ENCODE data around the gene MRPL48.
"Not testable (repeated sequence)": the region's sequence is repeated elsewhere in the genome, so short reads cannot be mapped to it uniquely, and the experiment has no call there.

MRPL48 gene

DNA sequence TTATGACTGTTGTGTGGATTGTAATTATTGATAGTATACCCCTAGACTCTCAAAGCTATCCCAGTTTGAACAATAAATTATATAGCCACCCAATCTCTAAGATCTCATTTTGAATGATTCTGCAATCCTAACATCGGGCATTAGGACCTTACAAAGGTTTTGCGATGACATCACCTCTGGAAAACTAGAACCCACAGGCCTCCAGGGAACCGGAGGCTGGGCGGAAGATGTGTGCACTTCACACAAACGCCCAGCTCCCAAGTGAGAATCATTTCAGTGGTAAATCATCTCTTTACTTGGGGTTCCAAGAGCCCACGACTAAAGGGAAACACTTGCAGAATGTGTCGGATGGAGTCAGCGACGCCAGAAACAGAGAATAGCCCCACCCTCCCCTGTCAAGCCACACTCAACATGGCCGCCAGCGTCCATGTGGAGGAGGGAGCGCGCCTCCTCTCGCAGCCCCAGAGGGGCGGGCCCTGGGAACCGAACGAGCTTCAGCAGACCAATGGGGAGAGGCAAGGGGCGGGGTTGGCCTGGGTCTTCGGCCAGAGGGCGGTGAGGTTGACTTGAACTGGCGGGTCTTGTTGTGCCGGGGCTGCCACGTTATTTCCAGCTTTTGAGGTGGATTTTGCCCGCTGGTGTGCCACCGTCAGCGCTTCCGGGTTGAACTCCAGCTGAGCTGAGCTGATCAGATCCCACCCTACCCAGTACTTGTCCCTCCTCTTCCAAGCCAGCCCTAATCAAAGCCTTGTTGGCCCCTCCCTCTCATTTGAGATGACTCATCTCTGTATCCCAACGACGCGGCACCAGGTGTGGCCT lies 8.4 kb upstream of the MRPL48 start:
- peak overlapping the region; percentile 71 for H3K4me3 ChIP-seq (ENCODE audit: low read depth, low read length)

GRCh38 chr11:73781303-73781702 lies 6.4 kb upstream of the MRPL48 start:
- H3K4me3 ChIP-seq (ENCODE audit: low read depth, low read length): no peak overlapping the region

DNA sequence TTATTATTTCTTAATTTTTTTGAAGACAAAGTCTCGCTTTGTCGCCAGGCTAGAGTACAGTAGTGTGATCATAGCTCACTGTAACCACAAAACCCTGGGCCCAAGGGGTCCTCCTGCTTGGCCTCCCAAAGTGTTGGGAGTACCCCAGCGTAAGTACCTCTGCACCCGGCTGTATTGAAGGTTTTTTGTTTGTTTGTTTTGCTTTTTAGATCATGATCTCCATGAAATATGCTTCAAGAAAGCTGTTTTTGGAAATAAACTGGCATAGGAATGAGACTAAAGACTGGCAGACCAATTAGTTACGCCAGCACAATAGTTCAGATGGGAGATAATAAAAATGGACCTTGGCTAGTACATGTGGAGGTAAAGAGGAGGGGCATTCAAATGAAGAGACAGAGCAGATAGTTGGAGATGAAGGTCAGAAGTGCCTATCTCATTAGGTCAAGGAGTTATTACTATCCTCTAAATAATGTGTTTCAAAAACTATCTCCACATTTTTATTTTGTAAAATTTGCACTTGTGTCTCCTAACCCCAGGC lies 4.1 kb upstream of the MRPL48 start:
- H3K4me3 ChIP-seq (ENCODE audit: low read depth, low read length): no peak overlapping the region

GRCh38 chr11:73784080-73784634 lies 3.5 kb upstream of the MRPL48 start:
- no peak overlapping the region for H3K4me3 ChIP-seq (ENCODE audit: low read depth, low read length)

GRCh38 chr11:73784734-73785133 lies 2.9 kb upstream of the MRPL48 start:
- H3K4me3 ChIP-seq (ENCODE audit: low read depth, low read length): no peak overlapping the region

- H3K4me3 ChIP-seq (ENCODE audit: low read depth, low read length): not testable (repeated sequence)
Observed at GRCh38 chr11:73785467-73785866, 2.2 kb upstream of the MRPL48 start.

- peak overlapping the region; percentile 91 for H3K4me3 ChIP-seq (ENCODE audit: low read depth, low read length)
Observed at GRCh38 chr11:73787051-73787642, 527 bp upstream of the MRPL48 start.

GRCh38 chr11:73789279-73789670 lies 1.6 kb downstream of the MRPL48 start:
- no peak overlapping the region for H3K4me3 ChIP-seq (ENCODE audit: low read depth, low read length)

GRCh38 chr11:73792584-73792983 lies 4.9 kb downstream of the MRPL48 start:
- H3K4me3 ChIP-seq (ENCODE audit: low read depth, low read length): no peak overlapping the region

GRCh38 chr11:73795925-73796632 lies 8.4 kb downstream of the MRPL48 start:
- H3K4me3 ChIP-seq (ENCODE audit: low read depth, low read length): no peak overlapping the region

DNA sequence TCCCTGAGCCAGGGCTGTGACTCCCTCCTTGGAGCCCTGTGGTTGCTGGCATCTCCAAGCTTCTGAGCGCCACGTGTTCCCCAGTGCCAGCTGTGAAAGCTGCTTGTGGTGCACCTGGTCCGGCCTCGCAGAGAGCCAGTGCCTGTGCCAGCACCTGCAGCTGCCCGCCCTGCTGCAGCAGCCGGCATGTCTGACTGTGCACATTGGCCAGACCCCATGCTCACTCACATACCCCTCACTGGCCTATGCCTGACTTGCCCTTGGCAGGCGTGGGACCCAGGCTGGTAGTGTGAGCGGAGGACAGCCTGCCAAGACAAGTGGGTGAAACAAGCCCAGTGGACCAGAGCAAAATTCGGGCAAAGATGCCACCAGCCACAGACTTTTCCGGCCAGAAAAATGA lies 9.8 kb downstream of the MRPL48 start:
- H3K4me3 ChIP-seq (ENCODE audit: low read depth, low read length): no peak overlapping the region

DNA sequence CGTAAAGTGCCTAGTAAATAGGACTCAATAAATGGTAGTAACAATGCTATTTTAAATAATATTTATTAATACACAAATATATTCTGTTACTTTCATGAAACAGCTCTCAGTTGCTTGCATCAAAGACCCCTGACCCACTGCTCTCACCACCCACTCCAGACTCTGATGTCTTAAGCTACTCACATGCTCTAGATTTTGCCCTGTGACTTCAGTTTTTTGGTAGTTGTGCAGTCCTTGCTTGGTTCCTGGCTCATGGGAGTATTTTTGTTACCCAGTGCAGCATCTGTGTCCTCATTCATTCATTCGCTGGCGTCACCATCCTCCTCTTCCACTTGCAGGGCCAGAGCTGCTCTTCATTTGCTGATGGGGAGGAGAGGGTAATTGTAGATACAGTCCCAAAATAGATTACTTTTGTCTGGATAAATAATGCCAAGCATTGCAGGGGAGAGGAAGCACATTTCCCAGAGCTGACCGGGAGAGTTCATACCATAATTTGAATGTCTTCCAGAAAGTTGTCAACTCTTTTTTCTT lies 12.7 kb downstream of the MRPL48 start:
- no peak overlapping the region for H3K4me3 ChIP-seq (ENCODE audit: low read depth, low read length)

DNA sequence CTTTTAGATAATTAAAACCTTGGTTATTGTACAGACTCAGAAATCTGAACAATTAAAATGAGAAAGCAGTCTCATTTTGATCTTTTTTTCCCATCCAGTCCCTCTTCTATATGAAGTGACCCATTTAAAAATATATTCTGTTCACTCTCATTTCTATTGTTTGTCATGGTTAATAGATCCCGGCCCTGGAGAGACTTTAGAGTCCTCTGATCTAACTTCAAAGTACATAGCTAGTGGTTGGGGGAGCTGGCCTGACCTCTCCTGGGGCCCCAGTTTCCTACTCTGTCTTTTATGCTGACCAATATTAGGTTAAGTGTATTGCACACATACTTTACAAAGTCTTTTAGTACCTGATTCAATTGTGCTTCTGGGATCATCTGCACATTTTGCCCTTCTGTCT lies 13.5 kb downstream of the MRPL48 start:
- H3K4me3 ChIP-seq (ENCODE audit: low read depth, low read length): no peak overlapping the region

- H3K4me3 ChIP-seq (ENCODE audit: low read depth, low read length): no peak overlapping the region
Observed at GRCh38 chr11:73804712-73805111, 17.0 kb downstream of the MRPL48 start.

DNA sequence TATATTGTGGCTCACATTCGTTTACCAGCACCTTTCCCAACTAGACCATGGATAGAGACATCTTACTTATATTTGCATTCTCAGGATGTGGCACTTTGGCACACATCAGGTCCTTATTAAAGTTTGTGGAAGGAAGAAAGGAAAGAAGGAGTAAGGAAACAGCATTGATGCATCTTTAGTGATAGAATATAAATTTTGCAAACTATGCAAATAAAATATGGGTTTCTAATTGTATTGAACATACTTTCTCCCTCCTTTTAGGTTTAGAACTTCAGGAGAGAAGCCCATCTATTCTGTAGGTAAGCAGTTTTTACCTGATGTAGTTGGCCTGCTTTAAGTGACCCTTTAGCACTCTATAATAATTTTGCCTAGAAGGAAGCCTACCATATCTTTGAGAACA lies 20.4 kb downstream of the MRPL48 start:
- no peak overlapping the region for H3K4me3 ChIP-seq (ENCODE audit: low read depth, low read length)

DNA sequence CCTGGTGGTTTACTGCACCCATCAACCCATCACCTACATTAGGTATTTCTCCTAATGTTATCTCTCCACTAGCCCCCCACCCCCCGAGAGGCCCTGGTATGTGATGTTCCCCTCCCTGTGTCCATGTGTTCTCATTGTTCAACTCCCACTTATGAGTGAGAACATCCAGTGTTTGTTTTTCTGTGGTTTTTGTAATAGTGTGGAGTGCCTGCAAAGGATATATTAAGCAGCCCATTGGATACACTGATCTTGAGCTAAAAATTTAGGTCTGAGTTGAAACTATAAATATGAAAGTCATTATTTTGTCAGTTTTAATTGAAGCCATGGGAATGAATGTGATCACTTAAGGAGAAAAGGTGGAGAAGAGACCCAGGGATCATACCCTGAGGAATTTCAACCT lies 23.0 kb downstream of the MRPL48 start:
- H3K4me3 ChIP-seq (ENCODE audit: low read depth, low read length): no peak overlapping the region

DNA sequence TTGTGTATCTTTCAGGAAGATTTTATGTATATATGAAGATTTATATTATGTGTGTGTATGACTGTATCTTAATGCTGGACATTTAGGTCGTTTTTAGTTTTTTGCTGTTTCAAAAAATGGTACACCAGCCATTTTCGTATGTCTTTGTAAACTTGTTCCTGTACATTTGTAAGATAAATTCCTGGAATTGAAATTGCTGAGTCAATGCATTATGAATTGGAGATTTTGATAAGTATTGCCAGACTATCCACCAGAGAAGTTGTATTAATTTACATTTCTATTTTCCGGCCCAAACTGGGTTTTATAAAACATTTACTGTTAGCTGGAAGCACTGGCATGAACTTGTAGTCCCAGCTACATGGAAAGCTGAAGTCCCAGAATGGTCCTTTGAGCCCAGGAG lies 24.6 kb downstream of the MRPL48 start:
- no peak overlapping the region for H3K4me3 ChIP-seq (ENCODE audit: low read depth, low read length)

- H3K4me3 ChIP-seq (ENCODE audit: low read depth, low read length): no peak overlapping the region
Observed at GRCh38 chr11:73814812-73815211, 27.1 kb downstream of the MRPL48 start.

DNA sequence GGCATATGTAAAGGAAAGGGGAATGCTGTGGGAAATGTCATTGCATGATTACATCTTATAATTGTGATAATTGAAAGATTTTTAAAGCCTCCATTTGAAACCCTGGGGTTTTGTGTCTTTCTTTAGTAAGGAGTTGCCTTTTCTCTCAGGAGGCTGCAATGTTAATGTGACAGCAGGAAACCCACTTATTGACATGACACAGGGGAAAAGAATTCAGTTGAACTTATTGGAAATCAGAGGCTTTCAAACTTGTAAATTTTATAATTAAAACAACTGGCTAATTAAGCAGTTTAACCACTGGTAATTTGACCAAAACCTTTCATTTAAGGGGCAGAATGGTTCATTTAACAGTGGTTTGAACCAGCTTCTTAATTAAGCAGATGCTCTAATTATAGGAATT lies 31.2 kb downstream of the MRPL48 start:
- no peak overlapping the region for H3K4me3 ChIP-seq (ENCODE audit: low read depth, low read length)

GRCh38 chr11:73830261-73830660 lies 42.6 kb downstream of the MRPL48 start:
- H3K4me3 ChIP-seq (ENCODE audit: low read depth, low read length): no peak overlapping the region

GRCh38 chr11:73833067-73833466 lies 45.4 kb downstream of the MRPL48 start:
- no peak overlapping the region for H3K4me3 ChIP-seq (ENCODE audit: low read depth, low read length)

Measured in iPS-11a (cell line).